ENCODE data around the gene NT5C.

The NT5C gene

GRCh38 chr17:75126954-75127353 is 4.6 kb downstream of the NT5C start:
- TF ChIP-seq CTCF (IDR thresholded peaks at IDR 0.05; ENCODE audit: low read depth, low read length, poor library complexity, severe bottlenecking) (no peak), EZH2phosphoT487 (IDR thresholded peaks at IDR 0.05; ENCODE audit: borderline replicate concordance, low read length) (no peak)
- Histone ChIP-seq H3K9me3 (ENCODE audit: control insufficient read depth, insufficient read depth, low read length) (no peaks in the 10 kb centered on the region), H3K9me2 (replicated peaks; ENCODE audit: control insufficient read depth, low read length) (no peaks in the 10 kb centered on the region), H3F3A (ENCODE audit: control insufficient read depth, insufficient read depth) (peaks cover 5% of the 10 kb centered on the region), H3K79me2 (ENCODE audit: control insufficient read depth, low read length) (peaks cover 21% of the 10 kb centered on the region), H3K36me3 (ENCODE audit: control insufficient read depth, low read length) (peaks cover 20% of the 10 kb centered on the region), H3K4me1 (ENCODE audit: control insufficient read depth, low read length) (peaks cover 18% of the 10 kb centered on the region), H3K4me2 (ENCODE audit: low read length) (no peak overlapping the region), H3K27me3 (ENCODE audit: control insufficient read depth, low read length) (no peaks in the 10 kb centered on the region), H3K27ac (ENCODE audit: low read depth, low read length) (no peak overlapping the region), H3K4me3 (ENCODE audit: low read length) (no peak overlapping the region), H4K20me1 (ENCODE audit: control insufficient read depth, insufficient read depth, low read depth, low read length) (no peaks in the 10 kb centered on the region)

- Histone ChIP-seq H3K9me2 (replicated peaks; ENCODE audit: control insufficient read depth, low read length) (no peaks in the 10 kb centered on the region), H3K4me2 (ENCODE audit: low read length) (peak overlapping the region; percentile 6; the same call in 1 of the 2 replicates), H4K20me1 (ENCODE audit: control insufficient read depth, insufficient read depth, low read depth, low read length) (no peaks in the 10 kb centered on the region), H3F3A (ENCODE audit: control insufficient read depth, insufficient read depth) (peaks cover 5% of the 10 kb centered on the region), H3K4me1 (ENCODE audit: control insufficient read depth, low read length) (peaks cover 14% of the 10 kb centered on the region), H3K4me3 (ENCODE audit: low read length) (no peak overlapping the region), H3K9me3 (ENCODE audit: control insufficient read depth, insufficient read depth, low read length) (no peaks in the 10 kb centered on the region), H3K27ac (ENCODE audit: low read depth, low read length) (no peak overlapping the region), H3K79me2 (ENCODE audit: control insufficient read depth, low read length) (peaks cover 17% of the 10 kb centered on the region), H3K27me3 (ENCODE audit: control insufficient read depth, low read length) (no peaks in the 10 kb centered on the region), H3K36me3 (ENCODE audit: control insufficient read depth, low read length) (peaks cover 20% of the 10 kb centered on the region)
- TF ChIP-seq CTCF (IDR thresholded peaks at IDR 0.05; ENCODE audit: low read depth, low read length, poor library complexity, severe bottlenecking): no peak
- no peak for TF ChIP-seq EZH2phosphoT487 (IDR thresholded peaks at IDR 0.05; ENCODE audit: borderline replicate concordance, low read length)
Observed at GRCh38 chr17:75125984-75126383, 5.6 kb downstream of the NT5C start.

GRCh38 chr17:75124819-75125162 is 6.8 kb downstream of the NT5C start:
- Histone ChIP-seq H3K27me3 (ENCODE audit: control insufficient read depth, low read length) (no peaks in the 10 kb centered on the region), H3K9me2 (replicated peaks; ENCODE audit: control insufficient read depth, low read length) (no peaks in the 10 kb centered on the region), H3K36me3 (ENCODE audit: control insufficient read depth, low read length) (peaks cover 12% of the 10 kb centered on the region), H4K20me1 (ENCODE audit: control insufficient read depth, insufficient read depth, low read depth, low read length) (no peaks in the 10 kb centered on the region), H3K27ac (ENCODE audit: low read depth, low read length) (no peak overlapping the region), H3K79me2 (ENCODE audit: control insufficient read depth, low read length) (peaks cover 5% of the 10 kb centered on the region), H3K4me1 (ENCODE audit: control insufficient read depth, low read length) (peaks cover 8% of the 10 kb centered on the region), H3F3A (ENCODE audit: control insufficient read depth, insufficient read depth) (peaks cover 5% of the 10 kb centered on the region), H3K4me2 (ENCODE audit: low read length) (no peak overlapping the region), H3K4me3 (ENCODE audit: low read length) (no peak overlapping the region), H3K9me3 (ENCODE audit: control insufficient read depth, insufficient read depth, low read length) (no peaks in the 10 kb centered on the region)
- TF ChIP-seq EZH2phosphoT487 (IDR thresholded peaks at IDR 0.05; ENCODE audit: borderline replicate concordance, low read length) (no peak), CTCF (IDR thresholded peaks at IDR 0.05; ENCODE audit: low read depth, low read length, poor library complexity, severe bottlenecking) (no peak)

Data from DOHH2 (cell line).